ENCODE results near the gene SLC25A40.

GRCh38 chr7:87895363-87895762, 19.2 kb upstream of the SLC25A40 start:
- TF ChIP-seq ZNF384 (IDR thresholded peaks at IDR 0.05) (no peak), FOXM1 (IDR thresholded peaks at IDR 0.05; ENCODE audit: borderline replicate concordance) (no peak), FOXA1 (IDR thresholded peaks at IDR 0.05) (no peak), SP1 (IDR thresholded peaks at IDR 0.05) (no peak), SUZ12 (IDR thresholded peaks at IDR 0.05) (no peak), ELF4 (IDR thresholded peaks at IDR 0.05) (no peak), BHLHE40 (IDR thresholded peaks at IDR 0.05; ENCODE audit: borderline replicate concordance) (no peak), CTBP1 (IDR thresholded peaks at IDR 0.05; ENCODE audit: borderline replicate concordance) (no peak)

Data from HEK293T (cell line).